GM21423 (cell line): ENCODE measurements around the gene SLAMF6.

Experiments used
- ATAC-seq: cut with Tn5 transposase; IDR thresholded peaks from one replicate; pipeline ENCODE4 v1.9.1; 2021; ENCODE audit warnings: mild to moderate bottlenecking, moderate library complexity; ENCODE audit not compliant: unreplicated experiment

SLAMF6 gene

DNA sequence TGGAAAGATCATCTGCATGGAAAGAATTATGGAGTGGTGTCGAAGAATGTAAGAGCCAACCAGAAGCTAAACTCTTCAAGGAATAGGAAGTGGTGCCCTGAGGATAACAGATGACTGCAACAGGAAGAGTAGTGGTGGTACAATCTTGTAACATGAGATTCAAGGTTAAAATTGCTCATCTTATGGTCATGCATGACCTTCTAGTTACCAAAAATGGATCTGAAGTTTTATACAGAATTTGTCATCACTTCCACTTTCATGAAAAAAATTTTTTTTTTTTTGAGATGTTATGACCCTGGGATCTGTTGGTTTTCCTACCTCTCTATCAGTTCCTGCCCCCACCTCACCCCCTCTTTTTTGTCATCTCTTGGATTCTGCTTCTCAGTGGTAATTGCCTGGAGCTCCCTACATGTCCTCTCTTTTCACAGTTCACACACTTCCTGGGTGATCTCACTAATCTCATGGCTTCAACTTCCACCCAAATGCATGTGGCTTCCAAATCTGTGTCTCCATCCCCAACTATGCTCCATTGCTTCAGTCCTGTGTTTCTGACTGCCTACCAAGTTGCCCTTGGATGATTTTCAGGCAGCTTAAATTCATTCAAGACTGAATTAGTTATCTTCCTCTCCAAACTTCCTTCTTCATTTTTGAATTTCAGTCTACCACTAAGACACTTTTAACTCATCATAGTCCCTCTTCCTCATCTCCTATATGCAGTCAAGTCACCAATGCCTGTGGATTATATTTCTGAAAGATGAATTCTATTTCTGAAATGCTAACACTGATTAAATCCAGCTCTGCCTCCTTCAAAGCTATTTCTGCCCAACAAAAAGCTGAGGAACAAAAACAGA lies 48.4 kb downstream of the SLAMF6 start:
- ATAC-seq: no peak

GRCh38 chr1:160472112-160472511 lies 50.9 kb downstream of the SLAMF6 start:
- ATAC-seq: no peak

DNA sequence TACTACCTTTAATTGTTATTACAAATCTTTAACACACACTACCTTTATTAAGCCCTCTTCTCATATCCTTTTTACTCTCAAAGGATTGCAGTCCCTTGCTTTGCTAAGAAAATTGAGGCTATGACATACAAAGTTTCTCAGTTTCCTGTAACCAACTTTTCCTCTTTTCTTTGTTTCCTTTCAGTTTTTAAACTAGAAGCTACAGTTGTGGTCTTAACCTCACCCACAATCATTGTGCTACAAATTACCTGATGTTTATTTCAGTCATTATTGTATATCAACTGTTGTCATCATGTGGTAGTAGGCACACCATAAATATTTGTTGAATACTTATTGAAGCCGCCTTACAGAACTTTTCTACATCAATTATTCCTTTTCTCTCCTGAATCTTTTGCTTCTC lies 51.8 kb downstream of the SLAMF6 start:
- ATAC-seq: no peak

GRCh38 chr1:160467576-160467975 lies 55.5 kb downstream of the SLAMF6 start:
- ATAC-seq: no peak

GRCh38 chr1:160466961-160467360 lies 56.1 kb downstream of the SLAMF6 start:
- ATAC-seq: no peak

GRCh38 chr1:160465123-160465522 lies 57.9 kb downstream of the SLAMF6 start:
- ATAC-seq: no peak

- ATAC-seq: no peak
These were observed 62.3 kb downstream of the SLAMF6 start for GRCh38 chr1:160460683-160461287.

GRCh38 chr1:160460214-160460642 lies 62.8 kb downstream of the SLAMF6 start:
- ATAC-seq: no peak

GRCh38 chr1:160459687-160460086 lies 63.4 kb downstream of the SLAMF6 start:
- no peak for ATAC-seq

DNA sequence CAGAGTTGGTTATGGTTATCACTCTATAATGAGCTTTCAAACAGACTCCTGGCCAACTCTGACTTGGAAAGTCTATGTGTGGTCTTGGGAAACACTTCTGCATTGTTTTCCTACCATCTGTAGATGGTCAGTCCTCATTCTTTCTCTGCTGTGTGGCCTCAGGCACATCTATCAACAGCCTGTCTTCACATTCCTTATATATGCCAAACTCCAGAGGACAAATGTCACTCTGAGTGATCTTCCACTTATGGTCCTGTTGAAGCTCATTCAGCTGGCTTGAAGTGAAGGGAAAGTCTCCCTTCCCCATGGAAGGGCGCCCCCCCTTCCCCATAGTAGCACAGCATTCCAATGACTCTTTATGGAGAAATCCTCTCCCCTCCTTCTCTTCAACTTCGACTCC lies 64.0 kb downstream of the SLAMF6 start:
- no peak for ATAC-seq

GRCh38 chr1:160455153-160455517 lies 67.9 kb downstream of the SLAMF6 start:
- no peak for ATAC-seq

DNA sequence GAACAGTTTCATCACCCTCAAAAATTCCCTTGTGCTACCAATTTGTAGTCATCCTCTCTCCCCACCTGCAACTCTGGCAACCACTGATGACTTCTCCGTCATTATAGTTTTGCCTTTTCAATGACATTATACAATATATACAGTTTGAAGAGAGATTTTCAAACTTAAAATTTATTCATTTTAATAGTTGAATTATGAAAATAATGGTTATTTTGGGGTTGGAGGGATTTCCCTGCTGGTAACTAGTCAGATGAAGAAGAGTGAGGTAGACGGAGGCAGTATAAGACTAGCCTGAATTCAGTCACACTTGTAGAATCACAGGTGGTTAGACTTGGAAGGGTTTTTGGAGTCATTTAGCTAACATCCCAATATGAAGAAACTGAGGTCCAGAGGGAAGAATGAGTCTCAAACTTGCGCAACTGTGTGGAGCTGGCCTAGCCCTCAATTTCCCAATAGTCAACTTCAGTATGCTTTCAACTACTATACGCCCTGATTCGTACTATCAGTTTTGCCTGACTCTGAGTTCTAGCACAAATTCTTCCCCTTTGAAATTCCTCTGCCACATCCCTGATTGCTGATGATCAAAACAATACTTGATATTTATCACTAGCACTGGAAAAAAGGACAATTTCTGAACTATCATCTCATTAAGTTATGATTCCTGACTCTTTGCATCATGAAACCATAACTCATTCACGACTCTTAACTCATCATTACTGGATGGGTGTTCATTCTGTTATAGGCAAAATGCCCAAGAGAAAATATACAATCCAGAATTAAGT lies 68.5 kb downstream of the SLAMF6 start:
- ATAC-seq: no peak

GRCh38 chr1:160453443-160453842 lies 69.6 kb downstream of the SLAMF6 start:
- ATAC-seq: no peak

GRCh38 chr1:160451859-160452232 lies 71.2 kb downstream of the SLAMF6 start:
- ATAC-seq: peak; percentile 33

- ATAC-seq: peak; percentile 50
These were observed 71.8 kb downstream of the SLAMF6 start for GRCh38 chr1:160451119-160451858.

GRCh38 chr1:160449494-160449893 lies 73.6 kb downstream of the SLAMF6 start:
- ATAC-seq: no peak

DNA sequence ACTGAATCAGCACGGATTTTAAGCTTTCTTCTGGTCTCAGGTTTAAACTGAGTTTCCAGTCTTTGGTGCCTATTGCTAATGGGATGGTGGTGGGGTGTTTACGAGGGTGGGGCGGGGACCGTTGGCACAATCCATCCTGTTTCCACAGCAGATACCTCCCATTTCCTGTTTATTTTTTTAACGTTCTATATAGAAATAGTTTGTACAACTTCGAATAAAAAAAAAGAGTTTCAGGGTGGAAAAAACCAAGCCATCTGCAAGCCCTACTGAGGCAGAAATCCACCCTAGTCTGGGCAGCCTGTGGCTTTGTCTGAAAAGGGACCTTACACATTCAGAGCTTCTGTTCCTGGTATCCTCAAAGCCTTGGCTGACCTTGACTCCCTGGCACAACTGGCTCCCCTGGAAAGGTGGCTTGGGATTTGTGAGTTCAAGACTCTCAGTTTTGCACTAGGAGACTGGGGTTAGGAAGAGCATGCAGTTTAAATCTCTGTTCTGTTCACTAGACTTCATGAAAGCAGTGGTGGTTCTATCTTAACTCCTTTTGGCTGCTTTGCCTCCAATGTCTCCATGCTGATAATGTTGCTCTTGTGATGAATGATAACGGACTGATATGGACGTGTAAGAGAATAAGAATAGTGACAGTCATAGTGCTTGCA lies 76.0 kb downstream of the SLAMF6 start:
- ATAC-seq: no peak

DNA sequence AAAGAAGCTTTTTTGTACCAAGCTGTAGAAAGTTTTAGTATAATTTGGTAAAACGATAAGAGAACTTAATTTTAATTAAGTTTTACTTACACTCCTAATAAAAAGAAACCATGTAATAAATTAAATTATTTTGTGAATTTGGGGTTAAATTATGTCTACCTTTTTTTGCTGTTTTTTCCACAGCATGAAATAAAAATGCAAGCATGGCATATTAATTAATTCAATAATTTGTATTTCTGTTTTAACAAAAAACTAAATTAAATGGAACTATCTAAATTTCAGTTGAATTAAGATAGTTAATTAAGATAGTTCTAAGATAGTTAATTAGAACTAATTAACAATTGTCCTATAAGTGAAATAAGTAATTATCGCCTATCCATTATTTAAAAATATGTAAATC lies 83.3 kb downstream of the SLAMF6 start:
- no peak for ATAC-seq

DNA sequence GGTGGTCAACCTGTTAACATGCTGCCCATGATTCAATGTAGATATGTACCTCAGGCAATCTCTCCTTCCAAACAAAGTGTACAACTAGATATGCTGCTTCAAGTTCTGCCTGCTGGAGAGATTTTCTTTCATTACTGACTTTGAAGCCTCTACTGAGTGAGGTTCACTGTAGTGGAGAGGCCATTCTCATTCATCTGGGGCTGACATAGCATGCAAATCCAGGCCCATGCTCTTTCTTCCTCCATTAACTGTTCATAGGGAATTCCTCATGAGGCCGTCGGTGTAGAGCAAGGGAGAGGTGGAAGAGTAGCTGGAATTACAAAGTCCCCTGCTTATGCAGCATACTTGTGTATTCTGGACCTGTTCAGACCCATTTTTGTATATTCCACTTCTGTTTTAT lies 84.1 kb downstream of the SLAMF6 start:
- no peak for ATAC-seq

GRCh38 chr1:160438317-160438918 lies 84.6 kb downstream of the SLAMF6 start:
- no peak for ATAC-seq
